ENCODE results near the gene SNN.

Gene SNN

GRCh38 chr16:11696266-11697012 is 28.2 kb downstream of the SNN start:
- Histone ChIP-seq H3K79me2 (ENCODE audit: insufficient read depth, low read length) (no peaks in the 10 kb centered on the region), H3K27ac (ENCODE audit: low read depth, low read length, poor library complexity, severe bottlenecking) (no peak overlapping the region), H3F3A (ENCODE audit: insufficient read depth, low read length) (no peaks in the 10 kb centered on the region), H3K27me3 (ENCODE audit: insufficient read depth, low read length) (no peaks in the 10 kb centered on the region), H3K9me3 (ENCODE audit: low read length) (no peaks in the 10 kb centered on the region), H3K36me3 (ENCODE audit: insufficient read depth, low read length) (peaks cover 85% of the 10 kb centered on the region), H3K4me1 (ENCODE audit: insufficient read depth, low read length, severe bottlenecking) (no peaks in the 10 kb centered on the region), H3K4me3 (ENCODE audit: low read depth, low read length, poor library complexity, severe bottlenecking) (no peak overlapping the region), H2AFZ (ENCODE audit: low read length) (no peak overlapping the region), H3K9ac (ENCODE audit: low read length) (no peak overlapping the region), H3K9me2 (ENCODE audit: low read depth, low read length) (no peaks in the 10 kb centered on the region), H3K4me2 (ENCODE audit: low read length) (no peak overlapping the region), H4K20me1 (ENCODE audit: insufficient read depth, low read length) (no peaks in the 10 kb centered on the region)
- TF ChIP-seq EZH2 (IDR thresholded peaks at IDR 0.05; ENCODE audit: borderline replicate concordance, low read length) (no peak), CTCF (IDR thresholded peaks at IDR 0.05; ENCODE audit: low read length) (no peak)

- Histone ChIP-seq H3K27me3 (ENCODE audit: insufficient read depth, low read length) (no peaks in the 10 kb centered on the region), H3F3A (ENCODE audit: insufficient read depth, low read length) (no peaks in the 10 kb centered on the region), H3K4me2 (ENCODE audit: low read length) (no peak overlapping the region), H3K27ac (ENCODE audit: low read depth, low read length, poor library complexity, severe bottlenecking) (no peak overlapping the region), H3K4me3 (ENCODE audit: low read depth, low read length, poor library complexity, severe bottlenecking) (no peak overlapping the region), H3K36me3 (ENCODE audit: insufficient read depth, low read length) (peaks cover 80% of the 10 kb centered on the region), H3K9me3 (ENCODE audit: low read length) (no peaks in the 10 kb centered on the region), H3K4me1 (ENCODE audit: insufficient read depth, low read length, severe bottlenecking) (no peaks in the 10 kb centered on the region), H4K20me1 (ENCODE audit: insufficient read depth, low read length) (no peaks in the 10 kb centered on the region), H2AFZ (ENCODE audit: low read length) (no peak overlapping the region), H3K9me2 (ENCODE audit: low read depth, low read length) (no peaks in the 10 kb centered on the region), H3K79me2 (ENCODE audit: insufficient read depth, low read length) (no peaks in the 10 kb centered on the region), H3K9ac (ENCODE audit: low read length) (no peak overlapping the region)
- TF ChIP-seq EZH2 (IDR thresholded peaks at IDR 0.05; ENCODE audit: borderline replicate concordance, low read length) (no peak), CTCF (IDR thresholded peaks at IDR 0.05; ENCODE audit: low read length) (no peak)
These were observed 29.1 kb downstream of the SNN start for GRCh38 chr16:11697319-11697718.

- Histone ChIP-seq H3K79me2 (ENCODE audit: insufficient read depth, low read length) (no peaks in the 10 kb centered on the region), H3K27me3 (ENCODE audit: insufficient read depth, low read length) (no peaks in the 10 kb centered on the region), H4K20me1 (ENCODE audit: insufficient read depth, low read length) (no peaks in the 10 kb centered on the region), H3K9ac (ENCODE audit: low read length) (no peak overlapping the region), H3K9me3 (ENCODE audit: low read length) (no peaks in the 10 kb centered on the region), H3F3A (ENCODE audit: insufficient read depth, low read length) (no peaks in the 10 kb centered on the region), H2AFZ (ENCODE audit: low read length) (no peak overlapping the region), H3K36me3 (ENCODE audit: insufficient read depth, low read length) (peaks cover 82% of the 10 kb centered on the region), H3K4me1 (ENCODE audit: insufficient read depth, low read length, severe bottlenecking) (no peaks in the 10 kb centered on the region), H3K9me2 (ENCODE audit: low read depth, low read length) (no peaks in the 10 kb centered on the region), H3K27ac (ENCODE audit: low read depth, low read length, poor library complexity, severe bottlenecking) (no peak overlapping the region), H3K4me3 (ENCODE audit: low read depth, low read length, poor library complexity, severe bottlenecking) (no peak overlapping the region), H3K4me2 (ENCODE audit: low read length) (no peak overlapping the region)
- TF ChIP-seq EZH2 (IDR thresholded peaks at IDR 0.05; ENCODE audit: borderline replicate concordance, low read length) (no peak), CTCF (IDR thresholded peaks at IDR 0.05; ENCODE audit: low read length) (no peak)
These were observed 30.0 kb downstream of the SNN start for GRCh38 chr16:11698271-11698689.
